Lung (tissue), 12 donors: ENCODE data around the gene TSPAN16. TPM values are rescaled to one million over a fixed set of nuclear protein-coding genes. Genes with fewer than 3 reads are reported as not detected.
"Not testable (repeated sequence)": the region's sequence is repeated elsewhere in the genome, so short reads cannot be mapped to it uniquely, and the experiment has no call there.

ENCODE experiments used
- ATAC-seq: fragments of 200-7000 bp; cut with Tn5 transposase; one replicate; pipeline ENCODE4 v1.9.1; 2020; ENCODE audit warnings: moderate number of reproducible peaks; ENCODE audit not compliant: insufficient read depth, low FRiP score
- DNase-seq, 3 donors: peaks; one replicate each; pipeline ENCODE4 v3.0.0-alpha.2; 2013 to 2017
- H3K27ac ChIP-seq, 2 donors: one replicate each; pipeline ENCODE4 v1.5.1; 2013; ENCODE audit warnings: mild to moderate bottlenecking in 2 of 2, moderate library complexity in 2 of 2, control low read depth in 1 of 2, inconsistent platforms in 1 of 2, low read depth in 1 of 2, low read length in 1 of 2
- H3K27me3 ChIP-seq, 3 donors: one replicate each; pipeline ENCODE4 v1.5.1; 2013; ENCODE audit warnings: low read length in 2 of 3; ENCODE audit not compliant: control insufficient read depth in 3 of 3, insufficient read depth in 3 of 3
- H3K36me3 ChIP-seq, 4 donors: one replicate each; pipeline ENCODE4 v1.5.1; 2013; ENCODE audit warnings: low read length in 4 of 4, mild to moderate bottlenecking in 1 of 4, moderate library complexity in 1 of 4; ENCODE audit not compliant: control insufficient read depth in 4 of 4, insufficient read depth in 4 of 4
- H3K4me1 ChIP-seq, 5 donors: one replicate each; pipeline ENCODE4 v1.5.1; 2013; ENCODE audit warnings: low read length in 5 of 5, mild to moderate bottlenecking in 2 of 5, moderate library complexity in 1 of 5; ENCODE audit not compliant: control insufficient read depth in 5 of 5, insufficient read depth in 5 of 5
- H3K4me3 ChIP-seq: one replicate; pipeline ENCODE4 v1.5.1; 2013; ENCODE audit warnings: mild to moderate bottlenecking, control low read depth, moderate library complexity
- H3K9ac ChIP-seq, 2 donors: one replicate each; pipeline ENCODE4 v1.5.1; 2013; ENCODE audit warnings: low read length in 2 of 2, control low read depth in 1 of 2; ENCODE audit not compliant: insufficient read depth in 1 of 2
- H3K9me3 ChIP-seq, 4 donors: one replicate each; pipeline ENCODE4 v1.5.1; 2013; ENCODE audit warnings: low read length in 3 of 4, mild to moderate bottlenecking in 1 of 4, moderate library complexity in 1 of 4; ENCODE audit not compliant: control insufficient read depth in 4 of 4, insufficient read depth in 3 of 4
- CTCF ChIP-seq: IDR thresholded peaks from 2 replicates; pipeline ENCODE4 v1.5.1; 2012; ENCODE audit warnings: mild to moderate bottlenecking; ENCODE audit errors: control extremely low read depth, extremely low read depth
- WGBS, 2 donors: extraction: QIAGEN DNeasy Blood & Tissue Kit; methylation state at CpG; one replicate each; pipeline ENCODE4 v1.1.7; 2013; 5-methylcytosine and 5-hydroxymethylcytosine counted together
- polyA plus RNA-seq, 2 donors: library from polyadenylated mRNA; stranded (reverse); fragments of 200-250 nt; gene quantifications; one replicate each; pipeline ENCODE4 v1.2.1, GENCODE V29; 2013
- total RNA-seq, 2 donors: library from RNA; depleted of rRNA in 1 of 2; stranded (reverse); fragments of >200 nt in 1 of 2; gene quantifications; one replicate each; pipeline ENCODE4 v1.2.1, GENCODE V29; 2014 to 2021
- donor health status: control.
- donor health status: control.
- donor health status: Bipolar disorder and iron deficiency.
- donor health status: healthy.
- donor health status: DM: yes; HTN: yes; CAD: no.

Gene TSPAN16
- total and polyA plus RNA-seq, 4 donors = not detected

GRCh38 chr19:11346104-11346940, 50.4 kb downstream of the TSPAN16 start, which contains the start of the genes CCDC159 and TMEM205:
TSS of gene CCDC159 (plus strand) at chr19:11346519. CDS start at chr19:11346607, 88 bp downstream.
TSS of gene TMEM205 (minus strand) at chr19:11346268. CDS start at chr19:11345619, 649 bp downstream.
- no peak for TF ChIP-seq CTCF
- Histone ChIP-seq H3K4me1 (peaks cover 5 to 19% (median 8%) of the 10 kb centered on the region in 5 donors), H3K9ac (peak within 1 kb of the TSS; percentile 65 to 96), H3K27me3 (no peaks in the 10 kb centered on the region), H3K9me3 (peaks cover 0 to 5% (median 2%) of the 10 kb centered on the region in 4 donors), H3K4me3 (peak within 1 kb of the TSS; percentile 83), H3K27ac (peak within 1 kb of the TSS; percentile 55 to 85), H3K36me3 (peaks cover 0 to 5% (median 3%) of the 10 kb centered on the region in 4 donors)
- DNase-seq (peak; percentile 99 to 100 (median 99)), ATAC-seq (peak; percentile 95)
- 0 to 1% methylated on average over 50 of the region's 50 CpGs for WGBS, 2 donors

GRCh38 chr19:11347546-11348039, 51.6 kb downstream of the TSPAN16 start:
- Histone ChIP-seq H3K9me3 (peaks cover 0 to 5% (median 2%) of the 10 kb centered on the region in 4 donors), H3K36me3 (peaks cover 0 to 1% (median 0%) of the 10 kb centered on the region in 4 donors), H3K27me3 (no peaks in the 10 kb centered on the region), H3K9ac (no peak overlapping the region), H3K27ac (no peak overlapping the region), H3K4me3 (no peak overlapping the region), H3K4me1 (peaks cover 5 to 19% (median 8%) of the 10 kb centered on the region in 5 donors)
- WGBS, 2 donors = 75 to 78% methylated on average over 7 of the region's 7 CpGs
- DNase-seq = no peak
- no peak for TF ChIP-seq CTCF
- no peak for ATAC-seq

- DNase-seq (no peak), ATAC-seq (no peak)
- no peaks in the 10 kb centered on the region for H3K27me3 ChIP-seq
- H3K4me1 ChIP-seq = peaks cover 5 to 19% (median 8%) of the 10 kb centered on the region in 5 donors
- H3K9ac ChIP-seq = no peak overlapping the region
- H3K36me3 ChIP-seq = no peaks in the 10 kb centered on the region
- no peak for TF ChIP-seq CTCF
- WGBS, 2 donors = 92 to 100% methylated on average over 4 of the region's 4 CpGs
- H3K9me3 ChIP-seq = peaks cover 0 to 5% (median 2%) of the 10 kb centered on the region in 4 donors
- no peak overlapping the region for H3K27ac ChIP-seq
- no peak overlapping the region for H3K4me3 ChIP-seq
Observed at GRCh38 chr19:11349171-11349570, 53.2 kb downstream of the TSPAN16 start.

- H3K4me1 ChIP-seq = peaks cover 0 to 16% (median 6%) of the 10 kb centered on the region in 5 donors
- ATAC-seq, DNase-seq, H3K4me3 ChIP-seq, H3K27me3 ChIP-seq, H3K9me3 ChIP-seq, H3K36me3 ChIP-seq, H3K9ac ChIP-seq, H3K27ac ChIP-seq: not testable (repeated sequence)
- WGBS, 2 donors = 94 to 96% methylated on average over 4 of the region's 4 CpGs
Observed at GRCh38 chr19:11354102-11354501, 58.1 kb downstream of the TSPAN16 start.
